ENCODE measurements around the gene IGFN1. TPM values are rescaled to one million over a fixed set of nuclear protein-coding genes. Genes with fewer than 3 reads are reported as not detected.

IGFN1 gene
- polyA plus RNA-seq (ENCODE audit: insufficient read length in 12 of 12), result 1 to 10 TPM in 11 of 12 donors, not detected in 1; 1.1 to 6.1 (median 1.9) TPM
- long read RNA-seq, donor 1, result 0 reads
- long read RNA-seq, donor 2, result 0 reads
- long read RNA-seq, donor 3, result 0 reads
- long read RNA-seq, donor 4, result 0 reads
- long read RNA-seq, donor 5, result 0 reads
- long read RNA-seq, donor 6, result 0 reads
- long read RNA-seq, donor 7, result 0 reads
- long read RNA-seq, donor 8, result 0 reads
- long read RNA-seq, donor 9, result 0 reads
- long read RNA-seq, donor 10, result 0 reads
- long read RNA-seq, donor 11, result 0 reads

DNA sequence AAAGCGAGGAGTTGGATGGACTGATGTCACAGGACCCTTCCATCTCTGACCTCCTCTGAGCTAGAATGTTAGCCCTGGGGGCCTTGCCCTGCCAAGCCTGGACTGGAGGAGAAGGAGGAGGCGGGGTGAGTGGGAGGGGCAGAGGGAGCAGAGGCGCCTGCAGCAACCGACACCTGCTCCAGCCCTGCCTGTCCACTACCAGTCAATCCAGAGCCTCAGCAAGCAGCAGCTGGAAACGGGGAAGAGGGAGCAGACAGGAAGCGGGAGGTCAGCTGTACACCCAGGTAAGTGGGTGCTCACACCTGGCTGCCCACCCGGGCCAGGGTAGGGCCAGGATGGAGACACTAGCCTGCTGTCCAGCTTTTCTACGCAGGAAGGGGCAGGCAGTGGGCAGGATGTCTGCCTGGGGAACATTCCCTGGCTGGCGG, at the start of gene IGFN1:
Gene IGFN1 (plus strand): TSS at position 201 of the 428 bp plus-strand sequence. CDS start 2,470 bp downstream, outside the sequence.
- DNase-seq, result no peak

DNA sequence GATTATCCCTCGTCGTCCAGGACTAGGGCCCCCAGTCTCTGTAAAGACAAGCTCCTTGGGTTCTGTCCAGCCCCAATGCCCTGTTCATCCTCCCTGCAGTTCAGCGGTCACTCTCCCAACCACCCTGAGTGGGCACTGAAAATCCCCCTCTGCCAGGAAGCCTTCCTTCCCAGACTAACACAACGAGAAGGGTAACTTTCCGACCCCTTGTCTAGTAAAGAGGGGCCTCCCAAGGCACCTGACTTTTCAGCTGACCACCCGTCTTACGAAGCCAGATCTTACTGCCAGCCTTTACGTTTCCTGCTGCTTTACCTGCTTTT, 49.7 kb upstream of the IGFN1 start:
- no peak for DNase-seq

DNA sequence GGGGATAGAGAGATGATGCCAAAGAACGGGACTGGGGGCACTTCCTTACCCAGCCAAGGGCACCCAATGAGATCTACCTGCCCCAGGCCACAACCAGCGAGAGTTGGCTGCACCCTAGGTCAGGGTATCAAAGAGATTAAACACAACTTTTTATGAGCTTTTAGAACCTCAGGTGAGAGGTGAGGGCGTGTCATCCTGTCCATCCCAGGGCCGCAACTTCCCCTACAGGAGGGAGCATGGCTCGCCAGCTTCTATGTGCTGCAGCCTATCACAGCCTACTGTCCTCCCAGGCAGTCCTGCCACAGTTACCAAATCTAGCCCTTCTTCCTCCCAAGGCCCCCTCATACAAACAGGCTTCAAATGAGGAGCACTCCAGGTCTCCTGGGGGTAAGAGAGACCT, 49.2 kb upstream of the IGFN1 start:
- no peak for DNase-seq

DNA sequence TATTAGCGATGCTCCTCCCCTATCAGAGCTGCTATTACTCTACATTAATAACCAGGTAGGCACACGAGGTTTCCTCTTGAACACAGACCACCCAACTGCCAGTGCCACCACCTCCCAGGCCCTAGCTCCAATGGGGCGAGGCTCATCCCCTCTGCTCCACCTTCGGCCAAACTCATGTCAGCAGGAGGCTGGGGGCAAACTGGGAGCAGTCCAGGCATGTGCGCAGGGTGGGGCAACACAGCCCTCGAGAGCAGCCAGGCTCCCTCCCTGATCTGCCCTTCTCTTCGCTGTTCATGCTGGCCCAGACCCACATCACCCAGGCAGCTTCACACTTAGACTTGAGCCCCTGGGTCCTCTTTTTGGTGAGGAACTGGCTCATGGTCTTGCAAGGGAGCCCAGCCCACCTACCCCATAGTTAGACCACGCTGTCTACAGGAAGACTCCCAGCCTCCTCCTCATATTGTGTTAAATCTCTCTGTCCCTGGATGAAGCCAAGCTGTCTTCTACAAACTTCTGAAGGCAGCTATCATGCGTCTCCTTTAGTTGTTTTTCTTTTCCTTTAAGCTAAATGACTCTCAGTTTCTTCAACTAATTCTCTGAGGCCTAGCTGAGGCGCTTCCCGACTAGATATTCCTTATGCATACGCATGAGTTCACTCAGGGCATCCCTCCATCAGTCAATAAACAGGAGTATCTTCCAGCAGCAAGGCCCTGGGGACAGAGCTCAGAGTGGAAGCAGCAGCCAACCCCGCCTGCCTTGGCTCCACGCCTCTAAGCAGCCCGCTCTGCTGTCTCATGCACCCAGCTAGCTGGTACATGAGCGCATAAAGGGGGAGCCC, 48.4 kb upstream of the IGFN1 start:
- peak; percentile 77 for DNase-seq

DNA sequence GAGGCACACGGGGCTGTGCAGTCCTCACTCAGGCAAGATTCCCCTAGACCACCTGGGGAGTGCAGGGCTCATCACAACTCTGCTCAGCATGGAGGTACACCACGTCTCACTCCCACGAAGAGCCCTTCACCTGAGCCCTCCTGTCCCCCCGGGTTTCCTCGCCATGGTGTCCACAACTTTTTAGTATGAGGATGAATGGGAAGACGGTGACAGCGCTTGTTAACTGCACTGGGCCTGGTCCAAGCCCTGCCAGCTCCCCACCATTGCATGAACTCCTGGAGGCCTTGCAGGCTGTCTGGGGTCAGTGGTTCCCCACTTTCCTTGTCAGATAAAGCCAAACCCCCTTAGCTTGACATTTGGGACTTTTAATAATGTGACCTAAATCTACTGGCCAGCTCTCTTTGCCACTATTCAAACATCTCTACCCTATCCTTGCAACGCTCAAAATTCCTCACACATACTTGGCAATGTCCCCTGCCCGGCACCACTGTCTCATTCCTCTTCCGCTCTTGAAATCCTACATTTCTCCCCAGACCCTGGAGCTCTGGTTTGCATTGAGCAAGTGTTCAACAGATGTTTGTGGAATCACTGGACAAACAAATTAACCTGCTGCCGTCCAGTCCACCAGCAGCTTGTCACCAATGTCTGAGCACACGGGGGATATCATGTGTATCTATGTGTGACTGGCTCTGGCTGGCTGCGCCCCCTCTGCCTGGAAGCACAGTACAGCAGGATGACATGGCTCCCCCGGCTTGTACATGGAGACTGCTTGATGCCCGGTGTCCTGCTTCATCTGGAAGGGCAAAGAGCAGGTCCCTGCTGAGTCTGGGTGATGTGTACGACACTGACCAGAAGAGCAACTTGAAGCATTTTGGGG, 47.5 kb upstream of the IGFN1 start:
- peak; percentile 35 for DNase-seq

DNA sequence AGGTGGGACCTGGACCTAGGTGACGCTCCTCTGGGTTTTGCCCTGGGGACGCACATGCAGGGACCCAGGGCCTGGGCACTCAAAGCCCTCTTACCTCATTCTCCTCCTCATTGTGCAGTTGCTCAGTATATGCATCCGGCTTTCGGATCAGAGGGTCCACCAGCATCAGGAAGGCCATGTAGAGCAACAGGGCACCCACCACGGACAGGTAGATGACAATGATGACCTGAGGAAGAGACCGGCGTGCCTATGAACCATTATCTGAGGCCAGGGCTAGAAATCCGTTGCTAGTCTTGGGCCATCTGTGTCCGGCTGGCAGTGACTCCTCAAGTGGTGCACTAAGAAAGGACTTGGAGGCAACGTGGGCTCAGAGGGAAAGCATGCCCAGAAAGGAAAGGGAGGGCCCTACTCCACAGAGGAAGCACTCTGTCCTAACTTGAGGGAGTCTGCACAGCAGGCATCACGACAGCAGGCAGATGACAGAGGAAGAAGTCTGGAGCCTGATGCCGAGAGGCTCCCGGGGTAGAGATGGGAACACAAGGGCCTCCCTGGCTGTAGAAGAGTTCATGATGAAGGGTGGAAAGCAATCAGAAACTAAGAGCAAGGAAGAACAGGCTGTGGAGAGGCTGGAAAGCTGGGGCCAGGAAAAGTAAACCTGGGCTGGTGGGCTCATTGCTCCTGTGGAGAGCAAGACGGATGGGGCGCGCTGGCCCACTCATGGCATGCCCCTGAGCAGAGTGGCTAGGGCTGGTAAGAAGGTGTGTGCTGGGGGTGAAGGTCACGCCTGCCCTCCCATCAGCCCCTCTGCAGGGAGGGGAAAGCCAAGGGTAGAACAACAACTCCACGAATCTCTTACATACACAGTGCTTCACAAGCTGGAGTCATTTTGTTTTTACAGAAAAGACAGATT, 46.6 kb upstream of the IGFN1 start:
- no peak for DNase-seq

DNA sequence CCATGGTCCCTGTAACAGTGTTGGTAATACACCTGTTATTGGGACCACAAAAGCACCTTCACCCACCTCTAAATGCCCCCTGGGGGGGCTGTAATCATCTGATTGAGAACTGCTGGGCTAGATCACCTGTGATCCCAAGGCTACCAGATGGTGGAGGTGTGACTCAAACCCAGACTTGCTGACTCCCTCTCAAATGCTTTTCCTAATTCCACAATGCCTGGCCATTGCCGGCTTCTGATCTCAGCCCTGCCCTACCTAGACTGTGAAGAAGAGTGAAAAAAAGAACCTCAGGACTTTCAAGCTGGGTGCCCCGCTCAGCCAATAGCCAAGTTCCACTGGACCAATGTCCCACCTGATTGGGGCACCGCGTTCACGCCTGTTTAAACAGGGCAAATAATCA, 45.9 kb upstream of the IGFN1 start:
- DNase-seq, result no peak

DNA sequence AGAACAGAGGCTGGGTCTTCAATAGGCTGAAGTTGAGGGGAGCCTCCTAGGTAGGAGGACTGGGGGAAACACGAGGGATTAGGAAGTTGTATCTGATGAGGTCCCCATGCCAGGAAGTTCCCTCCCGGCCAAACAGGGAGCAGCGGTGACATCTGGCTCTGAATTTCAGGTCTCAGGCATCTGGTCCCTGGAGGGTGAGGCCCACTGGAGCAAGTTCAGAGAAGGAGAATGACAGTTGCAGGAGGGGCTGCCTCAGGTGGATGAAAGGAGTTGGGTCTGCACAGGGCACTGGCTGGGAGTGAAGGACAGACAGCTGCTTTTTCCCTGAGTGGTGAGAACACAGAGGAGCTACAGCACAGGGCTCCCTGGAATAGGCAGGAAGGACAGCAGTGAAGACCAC, 45.5 kb upstream of the IGFN1 start:
- DNase-seq, result no peak

DNA sequence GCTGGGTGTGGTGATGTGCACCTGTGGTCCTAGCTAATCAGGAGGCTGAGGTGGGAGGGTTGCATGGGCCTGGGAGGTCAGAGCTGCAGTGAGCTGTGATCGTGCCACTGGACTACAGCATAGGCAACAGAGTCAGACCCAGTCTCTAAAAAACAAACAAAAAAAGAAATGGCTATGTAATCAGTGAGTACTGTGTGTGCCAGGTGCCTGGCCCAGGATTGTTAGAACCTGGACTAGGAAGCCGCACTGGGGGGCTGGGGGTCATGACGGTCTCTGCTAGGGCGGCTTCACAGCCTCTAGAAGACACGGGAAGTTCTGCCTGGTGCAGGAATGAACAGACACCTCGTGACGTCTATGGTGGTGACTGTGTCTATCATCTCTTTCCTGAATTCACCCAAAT, 44.8 kb upstream of the IGFN1 start:
- DNase-seq, result no peak

DNA sequence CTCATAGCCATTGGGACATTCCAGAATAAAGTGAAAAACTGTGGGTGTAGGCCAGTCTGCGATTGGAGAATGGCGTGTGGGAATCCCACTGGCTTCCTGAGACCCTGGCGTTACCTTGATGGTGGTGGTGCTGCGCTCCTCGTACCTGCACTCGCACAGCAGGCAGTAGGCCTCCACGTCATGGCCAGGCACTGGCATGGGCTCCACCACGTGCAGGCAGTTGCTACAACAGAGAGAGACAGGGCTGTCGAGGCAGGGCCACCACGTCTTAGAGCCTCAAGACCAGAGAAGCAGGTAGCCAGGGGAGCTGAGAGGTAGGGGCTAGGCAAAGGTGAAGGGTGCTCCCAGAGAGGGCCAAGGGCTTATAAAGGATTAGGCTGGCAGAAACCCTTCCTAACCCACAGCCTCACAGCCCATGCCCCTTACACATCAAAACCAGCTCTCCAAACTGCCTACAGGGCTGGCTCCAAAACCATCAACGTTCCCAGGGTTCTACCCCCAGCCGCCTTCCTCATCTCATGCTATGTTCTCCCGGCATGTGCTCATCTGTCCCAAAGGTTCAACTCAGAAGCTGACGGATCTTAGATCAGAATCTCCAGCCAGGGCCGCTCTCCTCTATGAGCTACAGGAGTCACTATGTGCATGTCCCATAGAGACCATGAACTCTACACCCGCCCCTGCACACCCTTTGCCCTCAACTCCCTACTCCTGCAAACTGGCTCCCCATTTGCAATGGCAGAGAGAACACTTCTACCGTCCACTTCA, 43.8 kb upstream of the IGFN1 start:
- DNase-seq, result no peak

DNA sequence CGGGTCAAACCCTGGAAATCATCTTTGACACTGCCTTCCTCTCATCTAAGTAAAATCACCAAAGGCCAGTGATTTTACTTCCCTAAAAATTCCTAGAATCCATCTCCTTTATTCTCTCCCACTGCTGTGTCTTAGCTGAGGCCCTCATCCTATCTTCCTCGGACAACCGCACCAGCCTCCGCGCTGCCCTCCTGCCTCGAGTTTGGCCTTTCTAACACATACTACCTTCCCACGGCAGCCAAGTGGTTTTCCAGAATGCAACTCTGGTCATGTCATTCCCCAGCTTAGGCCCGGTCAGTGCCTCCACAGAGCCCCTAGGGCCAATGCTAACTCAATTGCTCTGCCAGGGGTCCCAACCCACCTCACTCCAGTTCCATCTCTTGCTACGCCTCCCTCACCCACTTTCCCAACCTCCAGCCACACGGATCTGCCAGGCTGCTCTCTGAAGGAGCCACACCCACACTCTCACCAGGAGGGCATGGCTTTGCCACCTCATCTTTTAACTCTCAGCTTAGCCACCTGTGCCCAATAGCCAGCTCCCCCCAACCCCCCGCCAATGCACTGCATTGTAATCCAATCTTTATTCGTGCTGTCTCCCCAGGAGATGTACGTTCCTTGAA, 43.1 kb upstream of the IGFN1 start:
- DNase-seq, result no peak

DNA sequence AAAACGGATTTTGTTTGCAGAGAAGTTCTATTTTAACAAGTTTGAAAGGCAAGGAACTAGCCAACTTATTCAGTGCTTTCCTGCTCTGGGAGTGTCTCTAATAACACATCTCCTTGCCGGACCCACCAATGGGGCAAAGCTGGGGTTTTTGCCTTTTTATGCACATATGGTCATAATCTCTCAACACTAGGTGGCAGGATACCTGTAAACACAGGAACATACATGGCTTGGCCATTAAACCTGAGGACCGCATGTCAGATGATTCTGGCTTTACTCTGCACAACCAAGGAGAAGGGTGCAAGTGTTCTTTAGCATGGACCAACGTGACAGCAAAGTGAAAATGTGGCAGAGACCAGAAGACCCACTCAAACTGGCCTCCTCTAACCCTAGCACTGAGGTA, 41.2 kb upstream of the IGFN1 start:
- DNase-seq, result no peak

DNA sequence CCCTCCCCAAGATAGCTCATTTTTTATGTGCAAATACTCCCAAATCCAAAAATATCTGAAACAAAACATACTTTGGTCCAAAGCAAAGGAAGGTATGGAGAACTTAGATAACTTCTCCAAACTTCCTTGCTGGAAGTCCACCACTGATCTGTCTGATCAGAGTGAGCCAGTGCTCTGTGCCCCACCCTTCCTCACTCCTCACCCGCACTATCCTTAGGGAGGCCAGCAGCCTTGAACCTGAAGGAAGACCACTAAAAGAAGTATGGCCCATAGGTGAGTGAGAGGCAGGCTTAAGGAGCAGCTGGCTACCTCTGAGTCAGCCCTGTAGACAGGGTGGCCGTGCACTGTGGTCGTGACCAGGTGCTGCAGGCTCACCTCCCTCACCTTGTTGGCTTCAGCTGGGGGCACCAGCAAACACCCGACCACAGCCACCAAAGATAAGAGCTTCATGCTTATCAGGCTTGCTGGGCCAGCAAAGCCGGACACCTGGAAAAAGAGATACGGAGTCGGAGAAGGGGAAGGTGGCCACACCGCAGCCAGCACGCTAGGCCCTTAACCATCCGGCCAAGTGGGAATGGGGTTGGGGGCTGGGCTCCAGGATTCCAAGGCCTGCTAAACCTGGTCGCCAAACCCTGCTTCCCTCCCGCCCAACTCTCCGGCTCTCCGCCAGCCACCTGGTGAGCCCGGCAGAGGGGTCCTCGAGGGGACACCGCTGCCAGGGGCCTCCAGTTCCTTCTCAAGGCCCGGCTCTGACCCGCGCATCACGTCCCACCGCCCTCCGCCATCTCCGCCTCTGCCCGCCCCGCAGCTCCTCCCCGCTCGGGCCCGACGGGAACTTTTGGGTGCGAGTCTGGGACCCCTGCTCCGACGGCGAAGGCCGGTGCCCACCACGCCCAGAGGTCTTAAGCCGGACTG, 36.9 kb upstream of the IGFN1 start:
- no peak for DNase-seq

DNA sequence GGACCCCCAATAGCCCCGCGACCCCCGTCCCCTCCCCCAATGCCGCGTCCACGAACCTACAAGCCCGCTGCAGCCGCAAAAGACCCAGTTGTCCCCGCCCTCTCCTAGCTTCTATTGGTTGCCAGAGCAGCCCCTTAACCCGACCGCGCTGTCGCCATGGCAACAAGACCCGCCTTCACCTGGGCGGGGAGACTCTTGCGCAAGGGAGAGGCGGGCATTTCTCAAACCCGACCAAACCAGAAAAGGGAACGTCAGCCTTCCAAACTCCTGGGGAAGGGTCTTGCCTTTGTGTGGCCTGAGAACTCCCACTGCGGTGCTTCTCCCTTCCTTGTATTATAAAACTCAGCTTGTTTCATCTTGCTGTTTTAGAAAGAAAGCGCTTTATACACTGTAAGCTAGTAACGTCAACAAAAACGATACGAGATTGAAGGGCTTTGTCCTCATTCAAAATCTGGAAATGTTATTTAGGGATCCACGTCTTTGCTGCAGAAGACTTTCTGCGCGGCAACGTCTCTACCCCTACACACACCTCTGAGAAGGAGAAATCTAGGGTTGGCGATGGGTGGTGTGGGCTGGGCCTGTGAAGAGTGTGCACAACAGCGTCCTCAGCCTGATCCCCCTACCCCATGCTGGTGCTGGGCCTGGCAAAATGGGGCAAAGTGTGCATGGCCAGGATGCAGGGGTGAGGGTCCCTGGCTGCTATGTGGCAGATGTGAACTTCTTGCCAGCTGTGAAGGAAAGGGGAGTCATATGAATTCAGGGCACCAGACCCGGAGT, 36.0 kb upstream of the IGFN1 start, which contains the start of gene TMEM9:
Gene TMEM9 (minus strand): TSS at position 86 of the 777 bp plus-strand sequence. CDS start 551 bp downstream, outside the sequence.
- DNase-seq, result peak; percentile 99

DNA sequence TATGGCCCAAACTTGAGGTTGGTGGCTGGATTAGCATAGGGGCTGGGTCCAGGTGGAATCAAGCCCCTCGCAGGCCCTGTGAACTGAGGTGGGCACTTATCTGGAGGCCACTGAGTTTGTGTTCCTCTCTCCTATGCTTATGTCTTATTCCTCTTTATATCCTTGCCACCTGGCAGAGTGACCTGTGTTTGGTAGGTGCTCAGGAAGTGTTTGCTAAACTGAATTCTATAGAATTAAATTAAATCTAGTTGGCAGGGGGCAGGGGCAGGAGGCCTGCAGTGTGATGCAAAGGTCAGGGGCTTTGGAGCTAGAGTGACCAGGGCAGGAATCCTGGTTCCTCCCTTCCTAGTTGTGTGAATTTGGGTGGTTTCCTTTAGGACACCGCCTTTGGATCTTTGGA, 35.3 kb upstream of the IGFN1 start:
- DNase-seq, result no peak

DNA sequence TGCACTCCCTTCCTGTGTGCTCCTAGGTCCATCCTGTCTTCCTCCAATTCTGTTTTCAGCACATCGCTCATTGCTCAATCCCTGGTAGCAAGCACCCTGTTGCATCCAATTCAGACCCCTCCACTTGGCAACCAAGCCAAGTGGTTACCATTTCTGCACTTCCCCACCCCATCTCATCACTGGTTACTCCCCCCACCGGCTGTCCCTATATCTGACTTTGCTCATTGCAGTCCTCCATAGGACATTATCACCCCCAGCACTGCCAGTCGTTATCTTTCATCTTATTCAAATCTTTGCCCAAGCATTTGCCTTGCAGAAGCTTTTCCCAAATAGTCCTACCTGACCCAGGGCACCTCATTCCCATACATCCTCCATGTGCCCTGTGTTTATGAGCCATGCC, 34.3 kb upstream of the IGFN1 start:
- no peak for DNase-seq

DNA sequence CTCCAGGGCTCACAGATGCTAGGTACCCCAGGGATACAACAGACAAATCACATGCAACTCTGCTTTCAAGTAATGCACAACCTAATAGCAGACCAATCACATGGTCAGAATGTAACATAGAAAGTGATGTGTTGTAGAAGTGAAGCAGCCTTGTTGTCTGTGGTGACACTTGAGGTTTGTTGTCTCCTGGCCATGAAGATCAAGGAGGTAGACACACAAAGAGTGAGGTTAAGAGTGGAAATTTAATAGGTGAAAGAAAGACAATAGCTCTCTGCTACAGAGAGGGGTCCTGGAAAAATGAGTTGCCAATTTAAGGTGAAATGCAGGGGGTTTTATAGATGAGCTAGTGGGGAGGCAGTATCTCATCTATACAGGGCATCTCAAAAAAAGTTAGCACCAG, 33.8 kb upstream of the IGFN1 start:
- DNase-seq, result no peak

DNA sequence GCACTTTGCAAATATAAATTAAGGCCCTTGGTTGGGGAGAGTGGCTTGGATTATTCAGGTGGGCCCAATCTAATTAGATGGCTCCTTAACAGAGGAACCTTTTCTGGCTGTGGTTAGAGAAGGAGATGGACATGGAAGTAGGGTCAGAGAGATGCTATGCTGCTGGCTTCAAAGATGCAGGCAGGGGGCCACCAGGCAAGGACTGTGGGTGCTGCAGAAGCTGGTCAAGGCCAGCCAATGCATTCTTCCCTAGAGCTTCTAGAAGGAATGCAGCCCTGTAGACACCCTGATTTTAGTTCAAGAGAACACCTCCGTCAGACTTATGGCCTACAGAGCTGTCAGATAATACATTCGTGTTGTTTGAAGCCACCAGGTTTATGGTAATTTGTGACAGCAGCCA, 32.7 kb upstream of the IGFN1 start:
- DNase-seq, result no peak

Data from muscle of arm (tissue), 14 donors.